Measurements from ENCODE around the gene PRKN. TPM values are rescaled to one million over a fixed set of nuclear protein-coding genes. Genes with fewer than 3 reads are reported as not detected.

The PRKN gene
- total RNA-seq, 1 donor from 2014 or later: 0.79 TPM

GRCh38 chr6:161844804-161845203 lies 882.8 kb downstream of the PRKN start:
- TF ChIP-seq, protein P1, sequence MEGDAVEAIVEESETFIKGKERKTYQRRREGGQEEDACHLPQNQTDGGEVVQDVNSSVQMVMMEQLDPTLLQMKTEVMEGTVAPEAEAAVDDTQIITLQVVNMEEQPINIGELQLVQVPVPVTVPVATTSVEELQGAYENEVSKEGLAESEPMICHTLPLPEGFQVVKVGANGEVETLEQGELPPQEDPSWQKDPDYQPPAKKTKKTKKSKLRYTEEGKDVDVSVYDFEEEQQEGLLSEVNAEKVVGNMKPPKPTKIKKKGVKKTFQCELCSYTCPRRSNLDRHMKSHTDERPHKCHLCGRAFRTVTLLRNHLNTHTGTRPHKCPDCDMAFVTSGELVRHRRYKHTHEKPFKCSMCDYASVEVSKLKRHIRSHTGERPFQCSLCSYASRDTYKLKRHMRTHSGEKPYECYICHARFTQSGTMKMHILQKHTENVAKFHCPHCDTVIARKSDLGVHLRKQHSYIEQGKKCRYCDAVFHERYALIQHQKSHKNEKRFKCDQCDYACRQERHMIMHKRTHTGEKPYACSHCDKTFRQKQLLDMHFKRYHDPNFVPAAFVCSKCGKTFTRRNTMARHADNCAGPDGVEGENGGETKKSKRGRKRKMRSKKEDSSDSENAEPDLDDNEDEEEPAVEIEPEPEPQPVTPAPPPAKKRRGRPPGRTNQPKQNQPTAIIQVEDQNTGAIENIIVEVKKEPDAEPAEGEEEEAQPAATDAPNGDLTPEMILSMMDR (IDR thresholded peaks at IDR 0.05; ENCODE audit: insufficient read depth, low read length, severe bottlenecking): no peak
- no peaks in the 10 kb centered on the region for H3K27me3 ChIP-seq (ENCODE audit: control insufficient read depth, insufficient read depth, low read length)
- DNase-seq (ENCODE audit: low read depth): no peak

GRCh38 chr6:161843066-161843465 lies 884.5 kb downstream of the PRKN start:
- Histone ChIP-seq H3K36me3 (ENCODE audit: control insufficient read depth, insufficient read depth, low read length) (no peaks in the 10 kb centered on the region), H3K4me3 (ENCODE audit: low read depth, low read length) (no peak overlapping the region), H3K27me3 (ENCODE audit: control insufficient read depth, insufficient read depth, low read length) (no peaks in the 10 kb centered on the region)
- TF ChIP-seq, protein P1 (IDR thresholded peaks at IDR 0.05; ENCODE audit: insufficient read depth, low read length, severe bottlenecking): no peak
- no peak for DNase-seq (ENCODE audit: low read depth)
- FAIRE-seq: no peak

More at GRCh38 chr6:161844804-161845203, 882.8 kb downstream of the PRKN start:
- no peaks in the 10 kb centered on the region for H3K36me3 ChIP-seq (ENCODE audit: control insufficient read depth, insufficient read depth, low read length)
- H3K4me3 ChIP-seq (ENCODE audit: low read depth, low read length): no peak overlapping the region
- FAIRE-seq: no peak

DNA sequence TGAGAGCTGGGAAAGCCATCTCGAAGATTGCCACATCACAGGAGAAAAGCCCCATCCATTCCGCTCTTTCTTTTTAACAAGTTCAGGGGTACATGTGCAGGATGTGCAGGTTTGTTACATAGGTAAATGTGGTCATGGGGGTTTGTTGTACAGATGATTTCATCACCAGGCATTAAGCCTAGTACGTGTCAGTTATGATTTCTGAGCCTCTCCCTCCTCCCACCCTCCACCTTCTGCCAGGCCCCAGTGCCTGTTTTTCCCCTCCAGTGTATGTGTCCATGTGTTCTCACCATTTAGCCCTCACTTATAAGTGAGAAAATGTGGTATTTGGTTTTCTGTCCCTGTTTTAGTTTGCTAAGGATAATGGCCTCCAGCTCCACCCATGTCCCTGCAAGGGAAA lies 887.2 kb downstream of the PRKN start:
- FAIRE-seq: no peak
- H3K36me3 ChIP-seq (ENCODE audit: control insufficient read depth, insufficient read depth, low read length): no peaks in the 10 kb centered on the region
- TF ChIP-seq, protein P1 (IDR thresholded peaks at IDR 0.05; ENCODE audit: insufficient read depth, low read length, severe bottlenecking): no peak
- H3K4me3 ChIP-seq (ENCODE audit: low read depth, low read length): no peak overlapping the region
- no peak for DNase-seq (ENCODE audit: low read depth)
- no peaks in the 10 kb centered on the region for H3K27me3 ChIP-seq (ENCODE audit: control insufficient read depth, insufficient read depth, low read length)

- TF ChIP-seq, protein P1 (IDR thresholded peaks at IDR 0.05; ENCODE audit: insufficient read depth, low read length, severe bottlenecking): no peak
- Histone ChIP-seq H3K36me3 (ENCODE audit: control insufficient read depth, insufficient read depth, low read length) (no peaks in the 10 kb centered on the region), H3K4me3 (ENCODE audit: low read depth, low read length) (no peak overlapping the region), H3K27me3 (ENCODE audit: control insufficient read depth, insufficient read depth, low read length) (no peaks in the 10 kb centered on the region)
- no peak for FAIRE-seq
- DNase-seq (ENCODE audit: low read depth): no peak
These were observed 889.1 kb downstream of the PRKN start for GRCh38 chr6:161838306-161839035.

- H3K27me3 ChIP-seq (ENCODE audit: control insufficient read depth, insufficient read depth, low read length): no peaks in the 10 kb centered on the region
- H3K36me3 ChIP-seq (ENCODE audit: control insufficient read depth, insufficient read depth, low read length): no peaks in the 10 kb centered on the region
- FAIRE-seq: no peak
- DNase-seq (ENCODE audit: low read depth): peak; percentile 13
- no peak overlapping the region for H3K4me3 ChIP-seq (ENCODE audit: low read depth, low read length)
- TF ChIP-seq, protein P1 (IDR thresholded peaks at IDR 0.05; ENCODE audit: insufficient read depth, low read length, severe bottlenecking): no peak
These were observed 889.7 kb downstream of the PRKN start for GRCh38 chr6:161837854-161838253.

- no peak for DNase-seq (ENCODE audit: low read depth)
These were observed 890.2 kb downstream of the PRKN start for GRCh38 chr6:161837449-161837735.

More at GRCh38 chr6:161837449-161837735, 890.2 kb downstream of the PRKN start:
- no peak for FAIRE-seq
- Histone ChIP-seq H3K36me3 (ENCODE audit: control insufficient read depth, insufficient read depth, low read length) (no peaks in the 10 kb centered on the region), H3K4me3 (ENCODE audit: low read depth, low read length) (no peak overlapping the region), H3K27me3 (ENCODE audit: control insufficient read depth, insufficient read depth, low read length) (no peaks in the 10 kb centered on the region)
- TF ChIP-seq, protein P1 (IDR thresholded peaks at IDR 0.05; ENCODE audit: insufficient read depth, low read length, severe bottlenecking): no peak

Data from bronchial epithelial cell (primary cell).